NCI-H2227 treated with DMSO at 0.1 percent for 48 hours (cell line): ENCODE data around the gene GPR135.

ENCODE experiments used
- DNase-seq: peaks from one replicate; lab custom pipeline; 2025; lab: John Stamatoyannopoulos, UW

The GPR135 gene

GRCh38 chr14:59465316-59466135 lies at the start of gene GPR135:
Gene GPR135 (minus strand): TSS chr14:59465380. CDS start chr14:59465226, 154 bp downstream.
- no peak for DNase-seq

- no peak for DNase-seq
These were observed 46.9 kb upstream of the GPR135 start for GRCh38 chr14:59511916-59512575.

GRCh38 chr14:59510966-59511365 lies 45.8 kb upstream of the GPR135 start:
- no peak for DNase-seq

- no peak for DNase-seq
These were observed 44.8 kb upstream of the GPR135 start for GRCh38 chr14:59510001-59510400.

- no peak for DNase-seq
These were observed 43.9 kb upstream of the GPR135 start for GRCh38 chr14:59509101-59509500.

GRCh38 chr14:59507752-59508103 lies 42.5 kb upstream of the GPR135 start:
- DNase-seq, result no peak

GRCh38 chr14:59507063-59507751 lies 42.0 kb upstream of the GPR135 start:
- peak; percentile 53 for DNase-seq

GRCh38 chr14:59503256-59503655 lies 38.1 kb upstream of the GPR135 start:
- DNase-seq, result no peak

GRCh38 chr14:59500732-59501131 lies 35.6 kb upstream of the GPR135 start:
- no peak for DNase-seq

- no peak for DNase-seq
These were observed 27.2 kb upstream of the GPR135 start for GRCh38 chr14:59492384-59492783.

GRCh38 chr14:59490756-59491155 lies 25.6 kb upstream of the GPR135 start:
- no peak for DNase-seq

- DNase-seq, result peak; percentile 76
These were observed 19.5 kb upstream of the GPR135 start for GRCh38 chr14:59484639-59485175.

GRCh38 chr14:59483819-59484638 lies 18.8 kb upstream of the GPR135 start, which contains the start of the genes JKAMP and L3HYPDH:
Gene JKAMP (plus strand): TSS chr14:59484517. CDS start chr14:59484590, 73 bp downstream.
Gene L3HYPDH (minus strand): TSS chr14:59484408. CDS start chr14:59484316, 92 bp downstream.
- DNase-seq, result peak; percentile 86

- DNase-seq, result no peak
These were observed 18.2 kb upstream of the GPR135 start for GRCh38 chr14:59483363-59483762.

- no peak for DNase-seq
These were observed 17.6 kb upstream of the GPR135 start for GRCh38 chr14:59482541-59483331.

- DNase-seq, result no peak
These were observed 16.8 kb upstream of the GPR135 start for GRCh38 chr14:59481871-59482540.

GRCh38 chr14:59481407-59481806 lies 16.2 kb upstream of the GPR135 start:
- no peak for DNase-seq

GRCh38 chr14:59480166-59480565 lies 15.0 kb upstream of the GPR135 start:
- no peak for DNase-seq

- DNase-seq, result no peak
These were observed 13.4 kb upstream of the GPR135 start for GRCh38 chr14:59478540-59478939.

- DNase-seq, result no peak
These were observed 10.5 kb upstream of the GPR135 start for GRCh38 chr14:59475709-59476108.
